RWPE2 (cell line): ENCODE results near the gene PXMP2.

ENCODE experiments used
- ATAC-seq: fragments of 200-7000 bp; cut with Tn5 transposase; 3 replicates; pipeline ENCODE4 v1.9.1; 2021; ENCODE audit warnings: low read depth
- DNase-seq: peaks from one replicate; pipeline ENCODE4 v3.0.0-alpha.2; 2020; ENCODE audit warnings: low spot score
- H3K27ac ChIP-seq: fragments of 450-650 bp; 2 replicates; pipeline ENCODE4 v1.5.1; 2017; ENCODE audit warnings: mild to moderate bottlenecking; ENCODE audit not compliant: poor library complexity, severe bottlenecking
- H3K27me3 ChIP-seq: fragments of 250-450 bp; sonication (Bioruptor Pico); 2 replicates; pipeline ENCODE4 v1.5.1; 2021; ENCODE audit warnings: mild to moderate bottlenecking, moderate library complexity; ENCODE audit not compliant: insufficient read depth, poor library complexity, severe bottlenecking
- H3K36me3 ChIP-seq: fragments of 250-450 bp; sonication (Bioruptor Pico); 2 replicates; pipeline ENCODE4 v1.5.1; 2020; ENCODE audit warnings: low read depth, mild to moderate bottlenecking, moderate library complexity
- H3K4me1 ChIP-seq: fragments of 250-450 bp; sonication (Bioruptor Pico); 2 replicates; pipeline ENCODE4 v1.5.1; 2021; ENCODE audit warnings: mild to moderate bottlenecking, moderate library complexity; ENCODE audit not compliant: insufficient read depth, poor library complexity, severe bottlenecking
- H3K4me3 ChIP-seq: fragments of 250-450 bp; sonication (Bioruptor Pico); 2 replicates; pipeline ENCODE4 v1.5.1; 2021; ENCODE audit warnings: mild to moderate bottlenecking, moderate library complexity; ENCODE audit not compliant: severe bottlenecking
- H3K9me3 ChIP-seq: fragments of 250-450 bp; sonication (Bioruptor Pico); 2 replicates; pipeline ENCODE4 v1.5.1; 2021; ENCODE audit warnings: mild to moderate bottlenecking, moderate library complexity; ENCODE audit not compliant: severe bottlenecking
- CTCF ChIP-seq: fragments of 450-650 bp; IDR thresholded peaks from one replicate; pipeline ENCODE4 v1.5.1; 2017; ENCODE audit warnings: mild to moderate bottlenecking, moderate library complexity; ENCODE audit not compliant: poor library complexity, severe bottlenecking

The PXMP2 gene

GRCh38 chr12:132736378-132736777 lies 49.0 kb downstream of the PXMP2 start:
- Histone ChIP-seq H3K27me3 (no peaks in the 10 kb centered on the region), H3K36me3 (peaks cover 83% of the 10 kb centered on the region), H3K9me3 (no peaks in the 10 kb centered on the region), H3K4me1 (no peaks in the 10 kb centered on the region), H3K4me3 (no peak overlapping the region), H3K27ac (no peak overlapping the region)
- no peak for DNase-seq
- no peak for ATAC-seq
- no peak for TF ChIP-seq CTCF

GRCh38 chr12:132736913-132737312 lies 49.5 kb downstream of the PXMP2 start:
- no peaks in the 10 kb centered on the region for H3K4me1 ChIP-seq
- ATAC-seq (peak; percentile 15; the same call in 1 of the 3 replicates), DNase-seq (no peak)
- H3K36me3 ChIP-seq = peaks cover 84% of the 10 kb centered on the region
- H3K4me3 ChIP-seq = no peak overlapping the region
- no peak overlapping the region for H3K27ac ChIP-seq
- H3K27me3 ChIP-seq = no peaks in the 10 kb centered on the region
- no peaks in the 10 kb centered on the region for H3K9me3 ChIP-seq
- no peak for TF ChIP-seq CTCF

GRCh38 chr12:132739600-132740312 lies 52.4 kb downstream of the PXMP2 start:
- ATAC-seq (peak; percentile 9; the same call in 1 of the 3 replicates), DNase-seq (no peak)
- no peak for TF ChIP-seq CTCF
- Histone ChIP-seq H3K9me3 (no peaks in the 10 kb centered on the region), H3K27me3 (no peaks in the 10 kb centered on the region), H3K4me1 (no peaks in the 10 kb centered on the region), H3K4me3 (no peak overlapping the region), H3K36me3 (peaks cover 100% of the 10 kb centered on the region), H3K27ac (no peak overlapping the region)

GRCh38 chr12:132740313-132740646 lies 52.9 kb downstream of the PXMP2 start:
- Histone ChIP-seq H3K27ac (no peak overlapping the region), H3K4me1 (no peaks in the 10 kb centered on the region), H3K4me3 (no peak overlapping the region), H3K9me3 (no peaks in the 10 kb centered on the region), H3K36me3 (peaks cover 100% of the 10 kb centered on the region), H3K27me3 (no peaks in the 10 kb centered on the region)
- no peak for TF ChIP-seq CTCF
- DNase-seq (no peak), ATAC-seq (no peak)

GRCh38 chr12:132740652-132741051 lies 53.3 kb downstream of the PXMP2 start:
- Histone ChIP-seq H3K4me1 (no peaks in the 10 kb centered on the region), H3K9me3 (no peaks in the 10 kb centered on the region), H3K4me3 (no peak overlapping the region), H3K27me3 (no peaks in the 10 kb centered on the region), H3K27ac (no peak overlapping the region), H3K36me3 (peaks cover 100% of the 10 kb centered on the region)
- TF ChIP-seq CTCF = no peak
- ATAC-seq = no peak
- no peak for DNase-seq
